SK-N-SH (cell line): ENCODE data around the gene RNF187. TPM values are rescaled to one million over a fixed set of nuclear protein-coding genes. Genes with fewer than 3 reads are reported as not detected.

Experiments
- CTCF ChIA-PET: fragments of 300-600, 350-600 bp; formaldehyde crosslinking; extraction: SDS; loops from one replicate; lab custom pipeline; 2021; lab: Yijun Ruan, JAX
- POLR2A ChIA-PET: fragments of 350-600 bp; sonication (Branson Sonifier 250); formaldehyde crosslinking; extraction: SDS; loops from one replicate; lab custom pipeline; 2020; ENCODE audit warnings: antibody characterized with exemption, inconsistent platforms; lab: Yijun Ruan, JAX
- DNase-seq: peaks from one replicate; pipeline ENCODE4 v3.0.0; 2012
- H2AFZ ChIP-seq: fragments of 200-600 bp; sonication (generic); 2 replicates; pipeline ENCODE4 v1.8.1; 2016; ENCODE audit warnings: antibody characterized with exemption, mild to moderate bottlenecking, low read depth
- H3F3A ChIP-seq: fragments of 200-600 bp; sonication (generic); replicated peaks from 2 replicates; pipeline ENCODE3; 2016; ENCODE audit warnings: antibody characterized with exemption, mild to moderate bottlenecking; ENCODE audit not compliant: insufficient read depth
- H3K27ac ChIP-seq, 2 experiments: fragments of 200-500 bp in 1 of 2; fragments of 200-600 bp in 1 of 2; sonication (Bioruptor generic) in 1 of 2; sonication (generic), shearing (Covaris generic) in 1 of 2; 2 replicates each; pipeline versions ENCODE4 v1.5.1 to v1.6.1; 2014 to 2016; ENCODE audit warnings: low read depth in 2 of 2, inconsistent platforms in 1 of 2, low read length in 1 of 2, mild to moderate bottlenecking in 1 of 2, mixed read lengths in 1 of 2
- H3K27me3 ChIP-seq: fragments of 200-600 bp; sonication (generic), shearing (Covaris generic); 2 replicates; pipeline ENCODE4 v1.6.1; 2016; ENCODE audit warnings: mixed run types; ENCODE audit not compliant: insufficient read depth
- H3K36me3 ChIP-seq, 2 experiments: fragments of 200-500 bp in 1 of 2; fragments of 200-600 bp in 1 of 2; sonication (Bioruptor generic) in 1 of 2; sonication (generic) in 1 of 2; replicated peaks in 1 of 2; 2 replicates each; pipeline versions ENCODE3 to v1.5.1; 2014 to 2016; ENCODE audit warnings: low read length in 1 of 2, mild to moderate bottlenecking in 1 of 2; ENCODE audit not compliant: insufficient read depth in 2 of 2, control insufficient read depth in 1 of 2
- H3K4me1 ChIP-seq, 2 experiments: fragments of 200-500 bp in 1 of 2; fragments of 200-600 bp in 1 of 2; sonication (Bioruptor generic) in 1 of 2; sonication (generic), shearing (Covaris generic) in 1 of 2; 2 replicates each; pipeline versions ENCODE4 v1.5.1 to v1.6.1; 2014 to 2016; ENCODE audit warnings: low read depth in 1 of 2, low read length in 1 of 2, mixed run types in 1 of 2; ENCODE audit not compliant: insufficient read depth in 2 of 2, control insufficient read depth in 1 of 2
- H3K4me2 ChIP-seq: fragments of 200-600 bp; sonication (generic), shearing (Covaris generic); 2 replicates; pipeline ENCODE4 v1.6.1; 2017; ENCODE audit warnings: mixed run types
- H3K4me3 ChIP-seq, 2 experiments: fragments of 200-500 bp in 1 of 2; fragments of 200-600 bp in 1 of 2; sonication (Bioruptor generic) in 1 of 2; sonication (generic), shearing (Covaris generic) in 1 of 2; 2 replicates each; pipeline versions ENCODE4 v1.5.1 to v1.8.1; 2014 to 2016; ENCODE audit warnings: low read depth in 2 of 2, inconsistent platforms in 1 of 2, low read length in 1 of 2, mild to moderate bottlenecking in 1 of 2, mixed read lengths in 1 of 2, moderate library complexity in 1 of 2
- H3K79me2 ChIP-seq: fragments of 200-600 bp; sonication (generic); 2 replicates; pipeline ENCODE4 v1.8.1; 2017; ENCODE audit warnings: mild to moderate bottlenecking; ENCODE audit not compliant: insufficient read depth
- H3K9ac ChIP-seq: fragments of 200-600 bp; sonication (generic); 2 replicates; pipeline ENCODE4 v1.6.1; 2017; ENCODE audit warnings: mixed run types
- H3K9me2 ChIP-seq: fragments of 200-600 bp; sonication (generic); 2 replicates; pipeline ENCODE4 v1.6.1; 2017; ENCODE audit warnings: mixed run types
- H3K9me3 ChIP-seq: fragments of 200-600 bp; sonication (generic); 2 replicates; pipeline ENCODE4 v1.6.1; 2017; ENCODE audit warnings: mixed run types, mild to moderate bottlenecking, moderate library complexity
- H4K20me1 ChIP-seq: fragments of 200-600 bp; sonication (generic); 2 replicates; pipeline ENCODE4 v1.6.1; 2017; ENCODE audit warnings: mild to moderate bottlenecking, mixed run types; ENCODE audit not compliant: insufficient read depth
- CHD2 ChIP-seq: fragments of 150-350 bp; IDR thresholded peaks from 2 replicates; pipeline ENCODE4 v1.6.1; 2018; ENCODE audit warnings: low read length; ENCODE audit not compliant: partially characterized antibody
- ELF1 ChIP-seq: IDR thresholded peaks from 2 replicates; pipeline ENCODE4 v1.4.0; 2012
- FOSL2 ChIP-seq: IDR thresholded peaks from 2 replicates; pipeline ENCODE4 v1.4.0; 2012; ENCODE audit warnings: low read depth, mild to moderate bottlenecking, moderate library complexity, borderline replicate concordance
- FOXM1 ChIP-seq: IDR thresholded peaks from 2 replicates; pipeline ENCODE4 v1.4.0; 2012; ENCODE audit warnings: low read depth, mild to moderate bottlenecking
- GABPA ChIP-seq: IDR thresholded peaks from 2 replicates; pipeline ENCODE4 v1.4.0; 2012; ENCODE audit warnings: low read depth, mild to moderate bottlenecking
- GATA2 ChIP-seq: sonication (generic); formaldehyde crosslinking; IDR thresholded peaks from 2 replicates; pipeline ENCODE4 v1.5.0; 2020; ENCODE audit warnings: mild to moderate bottlenecking, missing genetic modification reagents
- IRF3 ChIP-seq: fragments of 150-350 bp; IDR thresholded peaks from 2 replicates; pipeline ENCODE4 v1.6.1; 2016; ENCODE audit warnings: mild to moderate bottlenecking, low read depth, low read length
- MXI1 ChIP-seq: IDR thresholded peaks from 2 replicates; pipeline ENCODE4 v1.6.1; 2012; ENCODE audit warnings: mild to moderate bottlenecking, low read depth, low read length, improper control_type of control experiment
- NFIC ChIP-seq: IDR thresholded peaks from 2 replicates; pipeline ENCODE4 v1.4.0; 2012; ENCODE audit warnings: borderline replicate concordance
- NRF1 ChIP-seq: IDR thresholded peaks from 2 replicates; pipeline ENCODE4 v1.6.1; 2012; ENCODE audit warnings: low read depth, mild to moderate bottlenecking, low read length
- PBX3 ChIP-seq: IDR thresholded peaks from 2 replicates; pipeline ENCODE4; 2012
- RAD21 ChIP-seq: IDR thresholded peaks from 2 replicates; pipeline ENCODE4 v1.6.1; 2012; ENCODE audit warnings: mild to moderate bottlenecking, low read length
- RCOR1 ChIP-seq: fragments of 150-350 bp; IDR thresholded peaks from 2 replicates; pipeline ENCODE4 v1.6.1; 2017; ENCODE audit warnings: antibody characterized with exemption, low read length
- RXRA ChIP-seq: IDR thresholded peaks from 2 replicates; pipeline ENCODE4 v1.4.0; 2012; ENCODE audit warnings: low read depth, mild to moderate bottlenecking, borderline replicate concordance
- SIN3A ChIP-seq: IDR thresholded peaks from 2 replicates; pipeline ENCODE4 v1.6.1; 2012; ENCODE audit warnings: low read depth, mild to moderate bottlenecking, low read length, moderate library complexity, borderline replicate concordance
- SMC3 ChIP-seq: IDR thresholded peaks from 2 replicates; pipeline ENCODE4 v1.6.1; 2012; ENCODE audit warnings: low read depth, low read length, improper control_type of control experiment
- TAF1 ChIP-seq: IDR thresholded peaks from 2 replicates; pipeline ENCODE4 v1.6.1; 2012; ENCODE audit warnings: low read depth, mild to moderate bottlenecking, low read length, moderate library complexity, borderline replicate concordance
- YY1 ChIP-seq: IDR thresholded peaks from 2 replicates; pipeline ENCODE4 v1.4.0; 2012; ENCODE audit warnings: low read depth, mild to moderate bottlenecking
- WGBS: methylation state at CpG from one replicate; pipeline ENCODE4 v1.1.6; 2017; ENCODE audit warnings: low lambda C conversion rate; 5-methylcytosine and 5-hydroxymethylcytosine counted together
- polyA plus RNA-seq, 3 experiments: library from polyadenylated mRNA; depleted of rRNA; stranded (reverse); fragments of >200 nt; gene quantifications; 2 replicates each; pipeline ENCODE4 v1.2.3, GENCODE V29; 2012
- TF ChIP-seq, protein P1 (sequence below): fragments of 200-600 bp; sonication (generic); IDR thresholded peaks from 2 replicates; pipeline ENCODE4 v1.6.1; 2017; ENCODE audit warnings: antibody characterized with exemption, mild to moderate bottlenecking, moderate library complexity
- TF ChIP-seq, protein P2 (sequence below): IDR thresholded peaks from 2 replicates; pipeline ENCODE4 v1.4.0; 2012; ENCODE audit warnings: low read depth
- TF ChIP-seq, protein P3 (sequence below): IDR thresholded peaks from 2 replicates; pipeline ENCODE4 v1.4.0; 2012; ENCODE audit warnings: low read depth, borderline replicate concordance

The RNF187 gene
- polyA plus RNA-seq, 1 of the 3 experiments (the other 2 are of a cell fraction): 71.1 TPM

DNA sequence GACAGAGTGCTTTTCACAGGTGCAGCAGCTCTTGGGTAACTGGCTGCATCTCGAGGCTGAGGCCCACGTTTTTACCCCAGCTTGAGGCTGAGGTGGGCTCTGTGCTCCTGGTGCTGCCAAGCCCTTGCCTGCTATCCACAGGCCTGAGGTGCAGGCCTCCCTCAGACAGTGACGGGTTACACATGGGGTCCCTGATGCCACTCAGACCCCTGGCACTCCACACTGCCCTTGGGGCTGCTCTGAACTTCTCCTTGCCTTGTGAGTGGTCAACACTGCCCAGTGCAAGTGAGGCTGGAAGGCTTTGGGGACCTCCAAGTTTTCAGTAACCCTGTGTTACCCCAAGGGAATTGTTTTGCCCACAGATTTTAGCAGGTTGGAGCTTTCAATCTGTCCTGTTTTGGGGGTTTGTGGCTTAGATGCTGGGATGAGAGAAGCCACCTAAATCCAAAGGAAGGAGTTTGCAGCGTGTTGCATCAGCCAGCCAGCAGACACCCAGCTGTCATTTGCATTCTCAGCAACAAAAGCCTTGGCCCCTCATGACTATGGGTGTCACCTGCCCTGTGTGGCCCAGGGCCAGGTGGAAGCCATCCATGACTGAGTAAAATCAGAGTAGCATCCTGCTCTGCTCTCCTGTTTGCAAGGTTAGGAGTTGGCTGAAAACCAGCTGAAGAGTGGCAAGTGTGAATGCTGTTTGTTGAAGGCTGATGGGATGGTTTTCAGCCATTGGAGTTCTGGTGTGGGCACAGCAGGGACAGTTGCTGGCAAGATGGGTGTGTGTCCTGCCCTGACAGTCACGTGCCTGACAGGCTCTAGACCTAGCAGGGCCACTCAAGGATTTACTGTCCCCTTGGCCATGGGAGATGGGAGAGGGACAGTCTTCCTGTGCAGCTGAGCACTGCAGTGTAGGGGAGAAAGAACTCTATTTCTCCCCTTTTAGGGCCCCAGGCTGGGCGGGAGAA, 3.2 kb downstream of the RNF187 start:
- peaks cover 19 to 38% of the 10 kb centered on the region in 2 experiments for H3K36me3 ChIP-seq

DNA sequence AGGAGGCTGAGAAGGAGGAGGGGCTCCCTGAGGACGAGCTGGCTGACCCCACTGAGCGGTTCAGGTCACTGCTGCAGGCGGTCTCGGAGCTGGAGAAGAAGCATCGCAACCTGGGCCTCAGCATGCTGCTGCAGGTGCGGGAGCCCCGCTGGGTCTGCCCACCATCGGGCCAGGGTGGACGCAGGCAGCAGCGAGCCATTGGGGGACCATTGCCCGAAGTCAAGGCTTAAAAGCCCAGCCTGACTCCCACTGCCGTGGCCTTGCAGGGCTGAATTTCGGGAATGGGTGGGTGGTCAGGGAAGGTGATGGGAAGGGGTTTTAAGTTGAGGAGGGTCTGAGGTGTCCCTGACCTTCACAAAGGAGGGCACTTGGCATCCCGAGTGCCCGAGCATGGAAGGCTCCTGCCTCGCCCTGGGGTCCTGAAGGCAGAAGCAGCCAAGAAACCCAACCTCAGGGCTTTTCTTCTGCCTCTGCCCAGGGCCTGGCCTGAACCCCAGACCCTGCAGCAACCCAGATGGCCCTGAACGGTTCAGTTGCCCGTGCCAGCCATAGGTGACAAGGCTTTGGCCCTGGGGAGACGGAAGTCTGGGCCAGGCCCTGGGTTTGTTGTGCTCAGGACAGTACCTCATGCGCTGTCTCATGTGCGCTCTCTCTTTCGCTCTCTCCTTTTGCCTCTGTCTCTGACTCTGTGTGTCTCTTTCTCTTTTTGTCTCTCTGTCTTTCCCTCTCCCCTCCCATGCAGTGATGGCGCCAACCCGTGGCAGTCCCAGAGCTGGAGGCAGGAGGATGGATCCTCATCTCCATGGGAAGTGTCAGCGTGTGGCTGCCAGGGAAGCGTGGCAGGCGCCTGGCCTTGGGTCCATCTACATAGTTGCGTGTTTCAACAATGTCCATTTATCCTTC, 6.2 kb downstream of the RNF187 start:
- TF ChIP-seq NRF1: no peak
- no peak for TF ChIP-seq TAF1
- no peak for TF ChIP-seq GATA2
- TF ChIP-seq RCOR1: no peak
- no peak for TF ChIP-seq SMC3
- no peak for TF ChIP-seq CHD2
- no peak for TF ChIP-seq IRF3
- TF ChIP-seq NFIC: no peak
- TF ChIP-seq, protein P1, sequence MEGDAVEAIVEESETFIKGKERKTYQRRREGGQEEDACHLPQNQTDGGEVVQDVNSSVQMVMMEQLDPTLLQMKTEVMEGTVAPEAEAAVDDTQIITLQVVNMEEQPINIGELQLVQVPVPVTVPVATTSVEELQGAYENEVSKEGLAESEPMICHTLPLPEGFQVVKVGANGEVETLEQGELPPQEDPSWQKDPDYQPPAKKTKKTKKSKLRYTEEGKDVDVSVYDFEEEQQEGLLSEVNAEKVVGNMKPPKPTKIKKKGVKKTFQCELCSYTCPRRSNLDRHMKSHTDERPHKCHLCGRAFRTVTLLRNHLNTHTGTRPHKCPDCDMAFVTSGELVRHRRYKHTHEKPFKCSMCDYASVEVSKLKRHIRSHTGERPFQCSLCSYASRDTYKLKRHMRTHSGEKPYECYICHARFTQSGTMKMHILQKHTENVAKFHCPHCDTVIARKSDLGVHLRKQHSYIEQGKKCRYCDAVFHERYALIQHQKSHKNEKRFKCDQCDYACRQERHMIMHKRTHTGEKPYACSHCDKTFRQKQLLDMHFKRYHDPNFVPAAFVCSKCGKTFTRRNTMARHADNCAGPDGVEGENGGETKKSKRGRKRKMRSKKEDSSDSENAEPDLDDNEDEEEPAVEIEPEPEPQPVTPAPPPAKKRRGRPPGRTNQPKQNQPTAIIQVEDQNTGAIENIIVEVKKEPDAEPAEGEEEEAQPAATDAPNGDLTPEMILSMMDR: no peak
- TF ChIP-seq, protein P2, sequence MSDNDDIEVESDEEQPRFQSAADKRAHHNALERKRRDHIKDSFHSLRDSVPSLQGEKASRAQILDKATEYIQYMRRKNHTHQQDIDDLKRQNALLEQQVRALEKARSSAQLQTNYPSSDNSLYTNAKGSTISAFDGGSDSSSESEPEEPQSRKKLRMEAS: no peak
- TF ChIP-seq SIN3A: no peak
- no peak for TF ChIP-seq MXI1
- no peak for TF ChIP-seq FOSL2
- no peak for TF ChIP-seq RAD21
- no peak for TF ChIP-seq YY1
- TF ChIP-seq RXRA: no peak
- TF ChIP-seq, protein P3, sequence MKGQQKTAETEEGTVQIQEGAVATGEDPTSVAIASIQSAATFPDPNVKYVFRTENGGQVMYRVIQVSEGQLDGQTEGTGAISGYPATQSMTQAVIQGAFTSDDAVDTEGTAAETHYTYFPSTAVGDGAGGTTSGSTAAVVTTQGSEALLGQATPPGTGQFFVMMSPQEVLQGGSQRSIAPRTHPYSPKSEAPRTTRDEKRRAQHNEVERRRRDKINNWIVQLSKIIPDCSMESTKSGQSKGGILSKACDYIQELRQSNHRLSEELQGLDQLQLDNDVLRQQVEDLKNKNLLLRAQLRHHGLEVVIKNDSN: no peak
- TF ChIP-seq PBX3: no peak
- TF ChIP-seq FOXM1: no peak
- TF ChIP-seq ELF1: no peak
- DNase-seq: no peak
- Histone ChIP-seq H2AFZ (no peak overlapping the region), H3K27ac (no peak overlapping the region), H3K9ac (no peak overlapping the region), H3K27me3 (no peaks in the 10 kb centered on the region), H3K9me3 (no peaks in the 10 kb centered on the region), H3K9me2 (no peaks in the 10 kb centered on the region), H3K4me3 (no peak overlapping the region), H3K79me2 (peaks cover 21% of the 10 kb centered on the region), H3K36me3 (peaks cover 23 to 40% of the 10 kb centered on the region in 2 experiments), H4K20me1 (no peaks in the 10 kb centered on the region), H3F3A (no peaks in the 10 kb centered on the region), H3K4me2 (no peak overlapping the region), H3K4me1 (peaks cover 0 to 6% of the 10 kb centered on the region in 2 experiments; a peak in 1 of 4 replicates)
- ChIA-PET POLR2A (no interaction called here), CTCF (no interaction called here)
- 97% methylated on average over 14 of the region's 28 CpGs for WGBS

More for the DNA sequence above, 3.2 kb downstream of the RNF187 start:
- H4K20me1 ChIP-seq: no peaks in the 10 kb centered on the region
- DNase-seq: no peak
- no peaks in the 10 kb centered on the region for H3K27me3 ChIP-seq
- H2AFZ ChIP-seq: no peak overlapping the region
- no peak for TF ChIP-seq GABPA
- TF ChIP-seq, all 33 proteins: peak for 0
- no peak overlapping the region for H3K4me2 ChIP-seq
- H3K4me3 ChIP-seq: no peak overlapping the region
- no peak overlapping the region for H3K9ac ChIP-seq
- peaks cover 27% of the 10 kb centered on the region for H3K79me2 ChIP-seq
- CTCF ChIA-PET: interaction anchor here (0.6 to 4.1 kb wide), 6 partner anchors 11 to 150 kb away, joined by 3 to 41 read pairs (median 6); a partner anchor contains a TSS
- H3K9me3 ChIP-seq: no peaks in the 10 kb centered on the region
- no peak overlapping the region for H3K27ac ChIP-seq
- no peaks in the 10 kb centered on the region for H3K9me2 ChIP-seq
- POLR2A ChIA-PET: interaction anchor here (1.2 kb wide), 1 partner anchor 33 kb away, joined by 3 read pairs; a partner anchor contains a TSS
- H3K4me1 ChIP-seq: peaks cover 0 to 10% of the 10 kb centered on the region in 2 experiments; a peak in 2 of 4 replicates
- 87% methylated on average over 5 of the region's 6 CpGs for WGBS
- H3F3A ChIP-seq: peaks cover 11% of the 10 kb centered on the region
